Measurements from ENCODE around the gene CSF3R.
"Not testable (repeated sequence)": the region's sequence is repeated elsewhere in the genome, so short reads cannot be mapped to it uniquely, and the experiment has no call there.

Gene CSF3R

DNA sequence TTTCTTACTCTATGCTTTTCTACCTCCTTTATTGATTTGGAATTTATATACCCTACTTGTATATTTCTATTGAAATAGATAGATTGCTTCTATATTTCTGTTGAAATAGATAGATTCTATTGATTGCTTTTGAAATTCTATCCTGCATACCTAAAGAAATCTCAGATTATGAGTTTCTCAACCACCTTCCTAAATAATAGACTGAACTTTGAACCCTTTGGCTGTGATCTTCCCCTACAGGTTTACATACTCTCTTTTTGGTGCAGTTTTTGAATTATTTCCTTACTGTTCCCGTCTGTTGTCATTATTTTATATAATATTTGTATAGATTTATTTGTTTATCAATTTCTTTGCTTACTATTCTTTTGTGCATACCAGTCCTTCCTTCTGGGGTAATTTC, 20.4 kb upstream of the CSF3R start:
- no peak overlapping the region for H3K4me3 Mint-ChIP-seq
- no peak for ATAC-seq (replicated peaks)
- peaks cover 7 to 23% of the 10 kb centered on the region in 2 donors for H3K27me3 Mint-ChIP-seq
- no peaks in the 10 kb centered on the region for H3K4me1 Mint-ChIP-seq
- H3K27ac Mint-ChIP-seq, result no peak overlapping the region
- no peaks in the 10 kb centered on the region for H3K9me3 Mint-ChIP-seq
- no peaks in the 10 kb centered on the region for H3K36me3 Mint-ChIP-seq
- DNase-seq, result no peak

GRCh38 chr1:36502616-36503015, 19.9 kb upstream of the CSF3R start:
- Mint-ChIP-seq H3K9me3 (no peaks in the 10 kb centered on the region), H3K27me3 (peaks cover 4 to 18% of the 10 kb centered on the region in 2 donors), H3K4me3 (no peak overlapping the region), H3K27ac (no peak overlapping the region), H3K36me3 (no peaks in the 10 kb centered on the region), H3K4me1 (no peaks in the 10 kb centered on the region)
- ATAC-seq (replicated peaks) (no peak), DNase-seq (no peak)

DNA sequence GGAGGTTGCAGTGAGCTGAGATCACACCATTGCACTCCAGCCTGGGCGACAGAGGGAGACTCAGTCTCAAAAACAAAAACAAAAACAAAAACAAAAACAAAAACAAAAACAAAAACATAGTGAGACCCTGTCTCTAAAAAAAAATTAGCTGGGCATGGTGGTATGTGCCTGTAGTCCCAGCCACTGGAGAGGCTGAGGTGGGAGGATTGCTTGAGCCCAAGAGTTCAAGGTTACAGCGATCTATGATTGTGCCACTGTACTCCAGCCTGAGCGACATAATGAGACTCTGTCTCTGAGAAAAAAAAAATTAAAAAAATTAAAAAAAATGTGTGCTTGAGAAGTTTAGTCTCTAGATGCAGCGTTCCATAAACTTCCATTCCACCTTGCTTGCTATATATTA, 19.2 kb upstream of the CSF3R start:
- not testable (repeated sequence) for H3K4me3 Mint-ChIP-seq; DNase-seq; H3K27ac Mint-ChIP-seq; H3K36me3 Mint-ChIP-seq; ATAC-seq (replicated peaks); H3K9me3 Mint-ChIP-seq; H3K4me1 Mint-ChIP-seq
- peaks cover 0 to 11% of the 10 kb centered on the region in 2 donors for H3K27me3 Mint-ChIP-seq

- Mint-ChIP-seq H3K4me3 (no peak overlapping the region), H3K36me3 (no peaks in the 10 kb centered on the region), H3K9me3 (no peaks in the 10 kb centered on the region), H3K27me3 (peaks cover 12 to 17% of the 10 kb centered on the region in 2 donors), H3K4me1 (no peaks in the 10 kb centered on the region), H3K27ac (no peak overlapping the region)
- ATAC-seq (replicated peaks) (no peak), DNase-seq (no peak)
These were observed 14.5 kb upstream of the CSF3R start for GRCh38 chr1:36497207-36497606.

GRCh38 chr1:36494971-36495370, 12.3 kb upstream of the CSF3R start:
- no peaks in the 10 kb centered on the region for H3K4me1 Mint-ChIP-seq
- H3K27ac Mint-ChIP-seq, result no peak overlapping the region
- no peak for DNase-seq
- no peak for ATAC-seq (replicated peaks)
- H3K4me3 Mint-ChIP-seq, result no peak overlapping the region
- peaks cover 17% of the 10 kb centered on the region in 2 donors for H3K27me3 Mint-ChIP-seq
- H3K36me3 Mint-ChIP-seq, result no peaks in the 10 kb centered on the region
- no peaks in the 10 kb centered on the region for H3K9me3 Mint-ChIP-seq

- no peak overlapping the region for H3K4me3 Mint-ChIP-seq
- H3K27me3 Mint-ChIP-seq, result peaks cover 17% of the 10 kb centered on the region in 2 donors
- DNase-seq, result no peak
- H3K36me3 Mint-ChIP-seq, result no peaks in the 10 kb centered on the region
- no peaks in the 10 kb centered on the region for H3K4me1 Mint-ChIP-seq
- H3K9me3 Mint-ChIP-seq, result no peaks in the 10 kb centered on the region
- ATAC-seq (replicated peaks), result no peak
- no peak overlapping the region for H3K27ac Mint-ChIP-seq
These were observed 10.8 kb upstream of the CSF3R start for GRCh38 chr1:36493524-36493923.

DNA sequence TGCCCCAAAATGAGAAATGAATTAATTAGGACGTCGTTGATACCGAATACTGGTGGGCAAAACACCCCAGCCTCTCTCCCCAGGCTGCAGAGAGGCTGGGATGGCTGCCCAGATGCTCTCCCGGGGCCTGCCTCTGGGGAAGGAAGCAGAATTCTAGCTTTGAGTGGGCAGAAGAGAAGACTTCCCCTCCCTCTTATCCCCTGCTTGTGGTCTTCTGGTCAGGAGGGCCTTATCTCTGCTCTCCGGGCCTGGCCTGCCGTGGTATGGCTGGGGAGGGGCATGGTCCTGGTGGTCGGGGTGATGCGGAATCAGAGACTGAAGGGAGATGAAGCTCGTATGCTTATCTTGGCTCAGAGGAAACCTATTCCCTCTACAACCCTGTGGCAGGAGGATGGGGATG, 9.8 kb upstream of the CSF3R start:
- Mint-ChIP-seq H3K9me3 (no peaks in the 10 kb centered on the region), H3K4me3 (no peak overlapping the region), H3K27me3 (peaks cover 17% of the 10 kb centered on the region in 2 donors), H3K4me1 (peaks cover 3 to 5% of the 10 kb centered on the region in 2 donors), H3K36me3 (no peaks in the 10 kb centered on the region), H3K27ac (no peak overlapping the region)
- DNase-seq (no peak), ATAC-seq (replicated peaks) (no peak)

- peaks cover 17 to 23% of the 10 kb centered on the region in 2 donors for H3K4me1 Mint-ChIP-seq
- not testable (repeated sequence) for DNase-seq; H3K9me3 Mint-ChIP-seq; H3K4me3 Mint-ChIP-seq; H3K27ac Mint-ChIP-seq; ATAC-seq (replicated peaks); H3K36me3 Mint-ChIP-seq
- H3K27me3 Mint-ChIP-seq, result peaks cover 10 to 11% of the 10 kb centered on the region in 2 donors
These were observed 6.7 kb upstream of the CSF3R start for GRCh38 chr1:36489258-36490051.

DNA sequence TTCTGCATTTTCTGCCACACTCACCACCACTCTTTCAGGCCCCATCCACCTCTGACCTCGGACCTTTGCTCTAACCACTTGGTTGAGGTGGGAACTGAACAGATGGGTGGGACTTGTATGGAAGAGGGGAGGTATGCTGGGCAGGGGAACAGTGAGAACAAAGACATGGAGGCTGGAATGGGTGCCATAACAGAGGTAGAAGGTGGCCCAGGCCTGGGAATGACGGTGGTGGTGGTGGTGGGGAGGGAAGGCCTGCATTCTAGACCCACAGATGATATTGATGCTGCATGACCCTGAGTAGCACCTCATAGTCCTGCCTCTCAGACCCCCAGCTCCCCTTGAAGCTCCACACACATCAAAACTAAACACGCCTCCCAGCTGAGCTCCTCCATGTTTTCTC, 5.2 kb upstream of the CSF3R start:
- Mint-ChIP-seq H3K4me1 (peaks cover 17 to 23% of the 10 kb centered on the region in 2 donors), H3K9me3 (no peaks in the 10 kb centered on the region), H3K27me3 (peaks cover 0 to 4% of the 10 kb centered on the region in 2 donors), H3K36me3 (no peaks in the 10 kb centered on the region), H3K4me3 (no peak overlapping the region), H3K27ac (no peak overlapping the region)
- ATAC-seq (replicated peaks), result no peak
- no peak for DNase-seq

DNA sequence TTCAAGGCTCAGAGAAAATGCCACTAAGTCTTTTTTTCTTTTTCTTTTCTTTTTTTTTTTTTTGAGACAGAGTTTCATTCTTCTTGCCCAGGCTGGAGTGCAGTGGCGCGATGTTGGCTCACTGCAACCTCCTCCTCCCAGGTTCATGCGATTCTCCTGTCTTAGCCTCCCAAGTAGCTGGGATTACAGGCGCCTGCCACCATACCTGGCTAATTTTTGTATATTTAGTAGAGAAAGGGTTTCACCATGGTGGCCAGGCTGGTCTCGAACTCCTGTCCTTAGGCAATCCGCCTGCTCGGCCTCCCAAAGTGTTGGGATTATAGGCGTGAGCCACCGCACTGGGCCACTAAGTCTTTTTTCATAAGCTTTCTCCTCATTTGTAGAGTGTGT, 4.6 kb upstream of the CSF3R start:
- not testable (repeated sequence) for H3K27ac Mint-ChIP-seq; H3K9me3 Mint-ChIP-seq; H3K36me3 Mint-ChIP-seq; ATAC-seq (replicated peaks); DNase-seq; H3K27me3 Mint-ChIP-seq
- Mint-ChIP-seq H3K4me1 (peaks cover 17 to 25% of the 10 kb centered on the region in 2 donors), H3K4me3 (peak overlapping the region in 1 of 2 donors; percentile 8)

DNA sequence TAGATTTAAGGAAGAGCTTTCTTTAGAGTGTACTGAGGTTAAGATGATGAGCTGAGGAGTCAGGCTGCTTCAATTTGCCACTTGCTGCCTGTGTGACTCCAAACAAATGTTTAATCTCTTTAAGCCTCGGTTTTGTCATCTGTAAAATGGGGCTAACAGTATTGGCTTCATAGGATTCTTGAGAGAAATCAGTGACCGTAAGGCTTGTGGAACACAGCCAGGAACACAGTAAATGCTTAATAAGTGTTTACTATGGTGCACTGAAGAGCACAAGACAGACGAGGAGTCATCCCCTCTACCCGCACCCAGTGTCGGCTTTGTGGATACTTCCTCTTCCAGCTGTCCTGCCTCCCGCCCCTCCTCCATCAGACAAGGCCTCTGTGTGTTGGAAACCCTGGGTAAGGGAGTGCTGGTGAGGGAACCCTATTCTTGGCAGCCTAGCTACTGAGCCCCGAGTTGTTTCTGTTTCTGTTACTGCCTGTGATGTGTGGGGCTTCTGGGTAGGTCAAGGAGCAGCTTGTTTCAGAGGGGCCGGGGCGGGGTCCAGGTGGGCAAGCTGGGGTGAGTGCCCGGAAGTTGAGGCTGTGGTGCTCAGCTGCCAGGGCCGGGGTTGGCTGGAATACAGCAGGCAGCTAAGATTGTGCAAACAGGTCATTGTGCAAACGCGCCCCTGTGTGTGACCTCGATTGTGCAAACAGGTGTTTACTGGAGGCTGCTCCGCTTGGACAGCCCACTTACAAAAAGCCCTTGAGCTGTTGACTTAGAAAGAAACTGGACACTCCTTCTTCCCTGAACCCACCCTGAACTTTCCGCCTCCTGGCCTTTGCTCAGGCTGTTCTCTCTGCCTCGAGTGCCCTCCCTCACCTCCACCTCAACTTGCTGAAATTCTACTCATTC, 4.0 kb upstream of the CSF3R start:
- peaks cover 21 to 31% of the 10 kb centered on the region in 2 donors for H3K4me1 Mint-ChIP-seq
- peak overlapping the region; percentile 65 for H3K27ac Mint-ChIP-seq
- H3K4me3 Mint-ChIP-seq, result peak overlapping the region in 1 of 2 donors; percentile 12
- no peaks in the 10 kb centered on the region for H3K9me3 Mint-ChIP-seq
- no peaks in the 10 kb centered on the region for H3K36me3 Mint-ChIP-seq
- peaks cover 6 to 7% of the 10 kb centered on the region in 2 donors for H3K27me3 Mint-ChIP-seq
- DNase-seq, result no peak
- ATAC-seq (replicated peaks), result peak; percentile 74 to 84

- ATAC-seq (replicated peaks), result no peak
- Mint-ChIP-seq H3K27ac (peak overlapping the region; percentile 65), H3K4me1 (peaks cover 21 to 32% of the 10 kb centered on the region in 2 donors), H3K27me3 (peaks cover 8 to 10% of the 10 kb centered on the region in 2 donors), H3K4me3 (no peak overlapping the region), H3K9me3 (no peaks in the 10 kb centered on the region), H3K36me3 (no peaks in the 10 kb centered on the region)
- no peak for DNase-seq
These were observed 3.4 kb upstream of the CSF3R start for GRCh38 chr1:36486093-36486438.

DNA sequence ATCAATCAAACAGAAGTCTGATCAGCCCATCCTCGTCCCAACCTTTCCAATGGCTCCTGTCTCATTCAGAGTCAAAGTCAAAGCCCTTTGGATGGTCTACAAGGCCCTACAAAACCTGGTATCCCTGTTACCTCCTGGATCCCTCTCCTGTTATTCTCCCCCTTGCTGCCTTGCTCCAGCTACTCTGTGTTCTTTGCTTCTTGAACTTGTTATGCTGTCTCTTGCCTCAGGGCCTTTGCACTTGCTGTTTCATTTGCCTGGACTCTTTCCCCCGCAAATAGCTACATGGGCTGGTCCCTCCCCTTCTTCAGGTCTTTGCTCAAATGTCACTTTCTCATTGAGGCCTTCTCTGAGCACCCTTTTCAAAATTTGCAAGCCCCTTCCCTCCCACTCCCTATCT, 1.4 kb upstream of the CSF3R start:
- DNase-seq, result no peak
- Mint-ChIP-seq H3K4me1 (peaks cover 21 to 32% of the 10 kb centered on the region in 2 donors), H3K36me3 (no peaks in the 10 kb centered on the region), H3K9me3 (no peaks in the 10 kb centered on the region), H3K4me3 (no peak overlapping the region), H3K27me3 (peaks cover 19 to 25% of the 10 kb centered on the region in 2 donors), H3K27ac (no peak overlapping the region)
- no peak for ATAC-seq (replicated peaks)

- Mint-ChIP-seq H3K4me3 (peak overlapping the region; percentile 27 to 46), H3K4me1 (peaks cover 18 to 23% of the 10 kb centered on the region in 2 donors), H3K27ac (peak overlapping the region; percentile 15), H3K27me3 (peaks cover 20 to 25% of the 10 kb centered on the region in 2 donors), H3K36me3 (no peaks in the 10 kb centered on the region), H3K9me3 (no peaks in the 10 kb centered on the region)
- ATAC-seq (replicated peaks), result peak in 1 of 2 donors; percentile 25
- no peak for DNase-seq
These were observed 666 bp downstream of the CSF3R start for GRCh38 chr1:36481771-36482723.

Data from stimulated activated naive B cell treated with anti-CD40 and anti-IgM and Interleukin-4, amounts not matched to agents 10 μg/mL and 1 μg/mL and 100 μg/mL, for 72 hours (primary cell).